ENCODE data around the gene RAB30. TPM values are rescaled to one million over a fixed set of nuclear protein-coding genes. Genes with fewer than 3 reads are reported as not detected.
"Not testable (repeated sequence)": the region's sequence is repeated elsewhere in the genome, so short reads cannot be mapped to it uniquely, and the experiment has no call there.

Gene RAB30
- total RNA-seq, 1 donor from 2014 or later = 7.2 TPM

GRCh38 chr11:82992223-82992622 lies 79.5 kb downstream of the RAB30 start:
- intact Hi-C loops (cut with micrococcal nuclease) = no loop called here

DNA sequence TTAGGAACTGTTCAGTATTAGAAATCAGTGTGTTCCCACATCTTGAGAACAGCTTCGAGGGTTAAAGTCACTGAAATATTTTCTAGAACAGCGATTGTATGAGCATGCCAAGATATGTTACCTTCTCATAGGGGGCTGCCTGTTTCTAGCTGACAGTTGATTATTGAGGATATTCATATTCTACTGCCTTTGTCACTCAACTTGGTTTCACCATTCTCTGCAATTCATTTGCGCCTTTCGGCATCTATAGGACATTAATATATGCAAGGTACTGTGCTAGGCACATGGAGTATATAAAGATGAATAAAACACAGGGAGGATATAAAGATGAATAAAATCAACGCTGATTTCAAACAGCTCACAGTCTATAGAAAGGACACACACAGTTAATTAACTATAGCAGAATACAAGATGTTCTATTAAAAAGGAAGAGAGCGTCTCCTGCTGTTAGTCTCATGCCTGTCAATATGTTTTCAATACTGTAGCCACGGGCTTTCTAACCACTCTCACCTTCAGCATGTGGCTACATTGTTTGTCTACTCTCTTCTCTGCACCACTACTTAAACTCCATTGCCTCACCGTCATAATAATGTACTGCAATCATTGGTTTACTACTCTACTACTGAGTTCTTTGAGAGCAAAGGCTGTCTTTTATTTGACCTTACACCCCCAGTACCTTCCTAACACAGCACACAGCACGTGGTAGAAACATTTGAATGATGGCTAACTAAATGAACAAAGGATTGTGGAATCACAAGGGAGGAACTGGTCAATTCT lies 81.9 kb downstream of the RAB30 start:
- intact Hi-C loops (cut with micrococcal nuclease) = loop anchor here (1.0 kb wide), 1 partner anchor 84 kb away; no protein-coding TSS in a partner anchor

DNA sequence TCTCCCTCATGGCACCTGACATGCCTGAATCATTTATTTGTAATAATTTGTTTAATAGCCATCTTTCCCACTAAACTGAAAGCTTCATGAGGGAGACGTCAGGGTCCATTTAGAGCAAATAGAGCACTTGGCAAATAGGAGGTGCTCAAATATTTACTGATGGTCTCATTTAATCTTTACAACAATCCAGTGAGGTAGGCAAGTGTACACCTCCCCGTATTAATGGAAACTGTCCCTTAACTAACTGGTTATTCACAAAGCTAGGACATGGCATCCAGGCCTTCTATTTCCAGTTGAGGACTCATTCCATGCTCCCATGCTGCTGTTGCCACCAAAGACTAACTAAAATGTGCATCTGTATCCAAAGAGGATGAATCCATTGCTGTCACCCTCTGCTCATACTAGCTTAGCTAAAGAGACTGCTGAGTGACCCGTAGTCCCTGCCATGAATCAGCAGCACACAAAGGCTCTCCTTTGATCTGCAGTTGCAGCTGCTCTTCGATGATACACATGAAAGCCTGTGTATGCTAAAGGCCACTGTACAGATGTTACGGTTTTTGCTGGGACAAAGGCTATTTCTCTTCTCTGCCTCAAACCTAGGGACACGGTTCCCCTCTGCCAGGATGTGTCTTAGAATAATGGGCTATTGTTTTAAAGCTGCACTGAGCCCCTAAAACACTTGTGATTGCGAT lies 82.6 kb downstream of the RAB30 start:
- intact Hi-C loops (cut with micrococcal nuclease) = no loop called here

DNA sequence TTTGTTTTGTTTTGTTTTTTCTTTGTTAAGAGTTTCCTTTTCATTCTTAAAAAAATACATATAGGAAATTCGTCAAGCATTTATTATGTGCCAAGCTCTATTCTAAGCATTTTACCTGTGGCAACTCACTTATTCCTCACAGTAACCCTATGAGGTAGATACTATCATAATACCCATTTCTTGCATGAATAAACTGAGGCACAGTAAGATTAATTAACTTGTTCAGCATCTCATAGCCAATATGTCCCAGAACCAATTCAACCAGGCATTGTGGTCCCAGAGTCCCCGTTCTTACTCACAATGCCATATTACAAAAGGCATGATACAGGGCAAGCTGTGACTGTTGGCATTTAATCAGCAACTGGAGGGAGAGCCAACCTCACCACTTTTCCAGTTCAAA lies 83.7 kb downstream of the RAB30 start:
- intact Hi-C loops (cut with micrococcal nuclease) = no loop called here

DNA sequence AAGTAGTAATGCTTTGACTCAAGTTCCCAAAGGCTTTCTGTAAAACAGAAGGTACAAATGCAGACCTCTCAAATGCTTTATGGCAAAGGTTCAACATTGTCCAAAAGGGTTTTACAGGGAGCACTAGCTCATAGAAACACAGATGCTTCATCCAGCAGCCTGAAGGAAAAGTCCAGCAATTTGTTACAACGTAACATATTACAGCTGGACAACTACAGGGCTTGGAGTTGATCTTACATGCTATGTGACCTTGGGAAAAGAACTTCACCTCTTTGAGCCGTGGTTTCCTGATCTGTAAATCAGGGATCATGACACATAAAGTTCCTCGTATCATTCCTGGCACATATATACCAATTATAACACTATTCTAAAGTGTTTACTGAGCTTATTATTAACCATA lies 85.3 kb downstream of the RAB30 start:
- intact Hi-C loops (cut with micrococcal nuclease) = no loop called here

DNA sequence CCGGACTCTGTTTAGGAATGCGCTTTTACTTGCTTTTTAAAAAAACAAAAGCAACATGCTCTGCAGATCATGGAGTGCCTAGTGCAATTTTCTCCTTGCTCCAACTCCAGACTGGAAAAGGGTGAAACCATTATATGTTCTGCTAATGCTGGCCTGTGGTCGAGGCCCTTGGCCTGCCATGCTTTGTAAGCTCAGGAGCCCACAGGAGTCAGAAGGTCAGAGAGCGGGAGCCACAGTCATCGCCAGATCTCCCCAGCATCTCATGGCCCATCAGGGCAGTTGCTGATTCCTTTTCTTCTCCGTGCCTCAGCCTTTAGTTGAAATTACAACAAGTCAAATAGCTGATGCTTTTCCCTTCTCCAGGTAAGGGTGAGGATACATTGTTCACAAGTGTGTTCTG lies 89.8 kb downstream of the RAB30 start:
- intact Hi-C loops (cut with micrococcal nuclease) = no loop called here

DNA sequence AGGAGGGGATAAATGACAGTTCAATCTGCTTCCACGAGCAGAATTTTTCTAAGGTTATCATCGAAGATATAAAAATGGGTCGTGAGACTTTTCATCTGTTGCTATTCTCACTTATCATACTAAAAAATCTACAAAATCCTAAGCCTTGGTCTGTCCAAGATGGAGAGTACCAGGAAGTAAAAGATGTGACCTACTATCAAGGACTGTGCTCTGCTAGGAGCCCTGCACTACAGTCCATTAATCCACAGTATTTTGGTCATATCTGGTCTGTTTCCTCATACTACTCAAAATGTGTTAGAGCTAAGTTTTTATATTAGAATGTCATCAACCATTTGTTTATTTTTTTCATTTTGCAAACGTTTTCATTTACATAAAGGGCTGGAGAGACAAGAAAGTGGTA lies 90.8 kb downstream of the RAB30 start:
- intact Hi-C loops (cut with micrococcal nuclease) = no loop called here

GRCh38 chr11:82980292-82980691 lies 91.4 kb downstream of the RAB30 start:
- intact Hi-C loops (cut with micrococcal nuclease) = no loop called here

DNA sequence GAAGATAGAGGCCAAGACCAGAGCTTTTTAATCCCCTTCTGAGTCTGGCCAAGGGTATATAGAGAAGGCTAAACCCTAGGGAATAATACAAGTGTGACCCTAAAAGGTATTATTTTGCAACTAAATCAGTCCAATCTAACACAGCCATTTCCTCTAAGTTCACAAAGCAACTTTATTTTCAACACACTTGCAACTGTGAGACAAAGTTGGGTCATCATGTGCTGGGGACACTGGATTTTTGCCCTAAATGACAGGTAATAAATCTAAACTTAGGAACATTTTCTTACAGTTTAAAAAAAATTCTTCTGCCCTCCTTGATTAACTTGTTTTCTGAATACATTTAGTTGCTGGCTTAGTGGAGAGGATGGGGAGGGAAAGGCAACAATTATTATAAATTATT lies 91.9 kb downstream of the RAB30 start:
- intact Hi-C loops (cut with micrococcal nuclease) = loop anchor here (2.0 kb wide), 2 partner anchors 19 to 53 kb away; no protein-coding TSS in a partner anchor

GRCh38 chr11:82978422-82979099 lies 93.1 kb downstream of the RAB30 start:
- intact Hi-C loops (cut with micrococcal nuclease) = loop anchor here (2.0 kb wide), 2 partner anchors 18 to 52 kb away; no protein-coding TSS in a partner anchor

DNA sequence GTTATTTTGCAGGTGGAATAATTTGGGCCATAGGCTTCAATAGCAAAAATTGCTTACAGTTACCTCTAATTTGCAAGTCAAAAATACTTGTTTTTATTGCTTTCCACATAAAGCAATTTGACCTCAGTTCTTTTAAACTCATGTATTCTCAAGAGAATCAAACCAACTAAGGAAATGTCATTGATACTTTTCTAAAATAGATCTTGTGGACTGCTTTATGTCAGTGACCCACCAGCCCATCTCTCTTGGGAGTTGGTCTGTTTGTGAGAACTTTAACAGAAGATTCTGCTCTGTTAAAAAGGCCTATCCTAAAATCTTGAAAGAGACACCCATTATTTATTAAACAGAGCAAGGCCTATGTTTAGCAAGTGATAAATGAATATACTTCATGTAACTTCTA lies 94.9 kb downstream of the RAB30 start:
- intact Hi-C loops (cut with micrococcal nuclease) = no loop called here

DNA sequence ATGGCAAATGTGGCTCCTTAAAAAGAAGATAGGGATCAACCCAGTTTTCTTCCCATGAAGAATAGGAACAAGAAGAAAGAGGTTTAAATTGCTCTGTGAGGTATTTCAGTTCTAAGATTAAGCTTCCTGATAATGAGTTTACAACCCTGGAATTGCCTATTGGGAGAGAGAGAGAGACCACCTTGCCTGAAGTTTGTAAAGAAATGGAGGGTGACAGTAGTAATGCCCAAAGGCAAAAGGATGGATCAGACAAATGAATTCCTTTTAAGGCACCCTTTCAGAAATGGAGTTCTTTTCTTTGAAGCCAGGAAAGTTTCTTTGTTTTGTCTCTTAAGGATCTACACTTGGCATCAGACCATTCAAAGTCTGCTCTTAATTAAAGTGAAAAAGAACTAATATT lies 95.8 kb downstream of the RAB30 start:
- intact Hi-C loops (cut with micrococcal nuclease) = no loop called here

DNA sequence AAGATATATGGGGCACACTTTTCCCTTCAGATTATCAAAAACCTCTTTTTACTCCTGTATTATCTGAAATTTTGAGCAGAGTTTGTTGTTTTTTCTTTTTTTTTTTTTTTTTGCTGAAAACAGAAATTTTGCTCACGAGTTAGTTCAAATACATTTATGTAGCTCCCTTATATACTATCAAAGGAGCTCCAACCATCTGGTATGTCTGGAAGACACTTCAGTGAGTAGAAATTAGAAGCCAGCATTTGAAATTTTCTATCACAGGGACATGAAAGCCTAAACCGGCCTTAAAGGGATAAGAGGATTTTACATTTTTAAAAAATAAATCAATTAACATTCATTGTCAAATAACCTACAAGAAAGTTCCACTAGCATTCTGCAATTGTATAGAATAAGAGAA lies 96.8 kb downstream of the RAB30 start:
- intact Hi-C loops (cut with micrococcal nuclease) = no loop called here

DNA sequence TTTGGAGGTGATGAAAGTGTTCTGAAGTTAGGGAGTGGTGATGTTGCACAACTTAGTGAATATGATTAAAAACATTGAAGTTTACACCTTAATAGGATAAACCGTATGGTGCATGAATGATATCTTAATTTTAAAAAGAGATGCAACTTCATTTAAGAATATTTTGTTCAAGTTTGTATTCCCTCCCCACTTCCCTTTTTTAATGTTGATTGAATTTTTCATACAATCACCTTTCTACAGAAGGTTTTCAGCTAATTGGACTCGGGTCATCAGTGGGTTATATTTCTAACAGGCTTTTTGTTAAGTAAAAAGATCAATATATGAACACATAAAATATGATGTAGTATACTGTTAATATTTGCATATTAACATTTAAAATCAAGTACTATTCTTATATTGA lies 97.6 kb downstream of the RAB30 start:
- intact Hi-C loops (cut with micrococcal nuclease) = no loop called here

GRCh38 chr11:82972103-82972502 lies 99.6 kb downstream of the RAB30 start:
- intact Hi-C loops (cut with micrococcal nuclease) = no loop called here

- intact Hi-C loops (cut with micrococcal nuclease) = loop anchor here (1.0 kb wide), 1 partner anchor 11 kb away; no protein-coding TSS in a partner anchor
These were observed 100.2 kb downstream of the RAB30 start for GRCh38 chr11:82971519-82971946.

- intact Hi-C loops (cut with micrococcal nuclease) = loop anchor here (1.0 kb wide), 1 partner anchor 10 kb away; no protein-coding TSS in a partner anchor
These were observed 101.1 kb downstream of the RAB30 start for GRCh38 chr11:82970507-82971083.

DNA sequence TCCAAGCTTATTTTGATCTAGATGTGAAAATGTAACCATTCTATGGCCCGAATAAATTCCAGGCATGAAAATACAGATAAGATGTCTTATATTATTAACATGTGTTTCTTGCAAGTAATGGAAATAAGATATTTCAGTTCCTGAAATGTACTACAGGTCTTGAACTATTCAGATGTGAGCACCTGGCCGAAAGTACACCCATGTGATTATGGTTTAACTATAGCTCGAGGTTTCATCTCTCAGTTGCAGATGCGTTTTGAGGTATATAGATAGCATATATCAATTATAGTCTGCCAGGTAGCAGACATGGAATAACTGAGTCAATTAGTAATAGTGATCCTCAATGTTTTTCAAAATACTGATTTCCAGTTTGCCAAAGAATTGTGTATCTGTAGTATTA lies 101.9 kb downstream of the RAB30 start:
- intact Hi-C loops (cut with micrococcal nuclease) = no loop called here

GRCh38 chr11:82967381-82967780 lies 104.3 kb downstream of the RAB30 start:
- intact Hi-C loops (cut with micrococcal nuclease) = no loop called here

GRCh38 chr11:82962021-82962420 lies 109.7 kb downstream of the RAB30 start:
- intact Hi-C loops (cut with micrococcal nuclease) = not testable (repeated sequence)

DNA sequence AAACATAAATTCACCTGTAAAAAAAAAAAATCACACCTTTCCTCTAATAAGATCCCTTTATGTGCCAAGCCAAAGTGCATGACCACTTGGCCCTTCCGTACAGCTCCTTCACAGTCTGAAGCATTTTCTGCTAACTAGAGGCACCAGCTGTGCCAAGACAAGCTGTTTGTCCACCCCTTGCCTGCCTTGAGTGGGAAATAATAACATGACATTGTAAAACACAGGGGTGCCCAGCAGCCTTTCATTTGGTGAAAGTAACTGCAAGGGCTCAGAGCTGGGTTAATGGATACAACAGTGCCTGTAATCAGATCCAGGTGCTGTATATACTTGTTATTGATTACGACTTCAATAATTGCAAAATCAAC lies 110.9 kb downstream of the RAB30 start:
- intact Hi-C loops (cut with micrococcal nuclease) = loop anchor here (1.0 to 2.0 kb wide), 11 partner anchors 11 to 326 kb away; partner anchors contain the start of genes CCDC90B, DDIAS and RAB30
